Measurements from ENCODE around the gene ZNF483.
"Not testable (repeated sequence)": the region's sequence is repeated elsewhere in the genome, so short reads cannot be mapped to it uniquely, and the experiment has no call there.

The ZNF483 gene

DNA sequence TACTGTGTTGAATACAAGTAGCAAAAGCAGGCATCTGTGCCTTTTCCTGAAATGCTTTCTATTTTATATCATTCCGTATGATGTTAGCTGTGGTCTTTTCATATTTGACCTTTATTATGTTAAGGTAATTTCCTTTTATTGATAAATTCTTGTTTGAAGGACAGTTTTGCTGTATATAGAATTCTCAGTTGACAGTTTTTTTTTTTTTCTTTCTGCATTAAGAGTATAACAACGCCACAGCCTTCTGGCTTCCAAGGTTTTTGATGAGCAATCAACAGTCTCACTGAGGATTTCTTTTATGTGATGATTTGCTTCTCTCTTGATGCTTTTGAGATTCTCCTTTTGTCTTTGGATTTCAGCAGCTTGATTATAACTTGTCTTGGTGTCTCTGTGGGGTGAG, 23.6 kb downstream of the ZNF483 start:
- DNase-seq, result no peak

DNA sequence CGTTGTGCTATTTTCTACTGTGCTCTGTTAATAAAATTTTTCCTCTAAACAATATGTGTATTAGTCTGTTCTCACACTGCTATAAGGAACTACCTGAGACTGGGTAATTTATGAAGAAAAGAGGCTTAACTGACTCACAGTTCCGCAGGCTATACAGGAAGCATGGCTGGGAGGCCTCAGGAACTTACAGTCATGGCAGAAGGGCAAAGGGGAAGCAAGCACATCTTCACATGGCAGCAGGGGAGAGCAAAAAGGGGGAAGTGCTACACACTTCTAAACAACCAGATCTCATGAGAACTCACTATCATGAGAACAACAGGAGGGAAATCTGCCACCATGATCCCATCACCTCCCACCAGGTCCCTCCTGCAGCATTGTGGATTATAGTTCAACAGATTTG, 30.4 kb downstream of the ZNF483 start:
- DNase-seq, result not testable (repeated sequence)

DNA sequence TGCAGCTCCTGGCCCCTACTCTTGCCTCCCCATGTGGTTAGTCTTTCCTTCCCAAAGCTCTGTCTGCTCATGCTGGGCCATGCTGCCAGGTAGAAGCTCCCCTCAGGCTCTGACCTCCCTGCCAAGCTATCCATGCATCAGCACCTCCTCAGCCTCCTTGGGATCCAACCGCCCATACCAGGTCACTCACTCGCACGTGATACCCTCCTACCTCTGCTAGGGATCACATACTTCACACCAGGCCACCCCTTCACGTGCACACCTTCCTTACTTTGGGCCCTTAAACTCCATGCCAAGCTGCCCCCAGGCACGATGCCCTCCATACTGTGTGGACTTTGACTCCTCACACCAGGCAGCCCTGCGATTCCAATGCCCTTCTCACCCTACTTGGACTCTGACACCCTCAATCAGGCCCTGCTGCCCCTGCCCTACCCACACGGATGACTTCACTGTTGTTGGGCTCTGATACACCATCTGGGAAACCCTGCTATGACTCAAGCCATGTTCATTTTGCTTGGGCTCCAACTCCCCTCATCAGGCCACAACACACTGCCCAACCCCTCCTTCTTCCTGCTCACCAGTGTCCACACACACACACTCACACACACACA, 34.1 kb downstream of the ZNF483 start:
- DNase-seq, result no peak

DNA sequence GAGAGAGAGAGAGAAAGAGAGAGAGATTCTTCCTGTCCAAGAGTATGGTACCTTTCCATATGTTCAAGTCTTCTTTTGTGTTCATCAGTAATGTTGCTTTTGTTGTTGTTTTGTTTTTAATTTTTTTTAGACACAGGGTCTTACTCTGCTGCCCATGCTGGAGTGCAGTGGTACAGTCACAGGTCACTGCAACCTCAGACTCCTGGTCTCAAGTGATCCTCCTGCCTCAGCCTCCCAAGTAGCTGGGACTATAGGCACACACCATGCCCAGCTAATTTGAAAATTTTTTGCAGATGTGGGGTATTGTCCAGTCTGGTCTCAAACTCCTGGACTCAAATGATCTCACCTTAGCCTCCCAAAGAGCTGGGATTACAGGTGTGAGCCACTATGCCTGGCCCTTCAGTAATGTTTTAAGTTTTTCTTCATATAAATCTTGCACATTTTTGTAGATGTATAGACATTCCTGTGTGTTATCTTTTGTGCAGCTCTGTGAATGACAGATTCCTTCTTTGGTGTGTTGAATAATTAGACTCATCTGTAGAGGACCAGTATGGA, 36.3 kb downstream of the ZNF483 start:
- no peak for DNase-seq

DNA sequence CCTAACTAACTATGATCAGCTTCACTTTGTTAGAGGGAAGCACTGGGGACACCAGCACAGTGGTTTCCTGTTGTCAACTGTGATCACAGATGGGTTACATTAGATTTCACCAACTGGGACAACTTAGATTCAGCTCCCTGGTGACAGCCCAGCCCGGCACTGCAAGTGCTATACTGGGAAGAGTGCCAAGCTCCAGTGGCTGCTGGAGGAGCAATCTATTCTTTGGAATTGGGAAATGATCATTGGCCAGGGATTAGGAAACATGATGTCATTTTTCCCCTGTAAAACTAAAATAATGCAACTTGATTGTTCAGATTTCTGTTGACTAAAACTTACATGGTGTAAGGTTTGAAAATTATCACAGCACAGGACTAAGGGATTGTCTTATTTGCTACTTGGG, 41.3 kb downstream of the ZNF483 start:
- peak in 1 of 2 experiments; percentile 8 for DNase-seq

DNA sequence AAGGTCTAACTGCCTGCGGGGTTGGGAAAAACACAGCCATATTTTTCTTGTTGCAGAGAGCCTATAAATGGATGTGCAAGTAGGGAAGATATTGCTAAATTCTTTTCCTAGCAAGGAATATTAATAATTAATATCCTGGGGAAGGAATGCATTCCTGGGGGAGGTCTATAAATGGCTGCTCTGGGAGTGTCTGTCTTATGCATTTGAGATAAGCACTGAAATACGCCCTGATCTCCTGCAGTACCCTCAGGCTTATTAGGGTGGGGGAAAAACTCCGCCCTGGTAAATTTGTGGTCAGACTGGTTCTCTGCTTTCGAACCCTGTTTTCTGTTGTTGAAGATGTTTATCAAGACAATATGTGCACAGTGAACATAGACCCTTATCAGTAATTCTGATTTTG, 43.1 kb downstream of the ZNF483 start:
- DNase-seq, result not testable (repeated sequence)

DNA sequence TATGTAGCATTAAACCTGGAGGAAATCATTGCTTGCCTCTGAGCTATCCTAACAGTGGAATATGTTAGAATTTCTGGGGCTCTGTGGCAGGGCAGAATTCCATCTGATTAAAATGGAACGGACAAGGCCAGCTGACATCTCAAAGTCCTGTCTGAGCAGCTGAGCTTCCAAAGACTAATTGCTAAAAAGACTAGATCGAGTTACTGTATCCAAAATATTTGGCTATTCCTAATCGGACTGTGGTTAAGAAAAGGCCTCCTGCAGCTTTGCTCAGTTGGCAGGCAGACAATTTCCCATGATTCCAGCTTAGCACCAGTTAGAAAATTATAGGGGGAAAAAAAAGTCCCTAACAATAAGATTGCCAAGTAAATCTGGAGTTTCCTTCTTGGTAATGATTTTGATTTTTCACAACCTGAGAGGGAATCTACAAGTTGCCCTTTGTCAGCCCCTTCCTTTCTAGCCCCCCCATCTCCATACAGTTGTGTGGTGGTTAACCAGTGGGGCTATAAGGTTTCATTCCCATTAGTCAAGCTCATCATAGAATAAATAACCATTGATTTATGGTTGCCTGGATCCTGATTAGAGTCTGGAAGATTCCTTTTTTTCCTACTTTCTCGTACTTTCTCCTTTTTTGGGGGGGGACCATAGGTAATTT, 48.1 kb downstream of the ZNF483 start:
- peak; percentile 3 to 27 for DNase-seq

DNA sequence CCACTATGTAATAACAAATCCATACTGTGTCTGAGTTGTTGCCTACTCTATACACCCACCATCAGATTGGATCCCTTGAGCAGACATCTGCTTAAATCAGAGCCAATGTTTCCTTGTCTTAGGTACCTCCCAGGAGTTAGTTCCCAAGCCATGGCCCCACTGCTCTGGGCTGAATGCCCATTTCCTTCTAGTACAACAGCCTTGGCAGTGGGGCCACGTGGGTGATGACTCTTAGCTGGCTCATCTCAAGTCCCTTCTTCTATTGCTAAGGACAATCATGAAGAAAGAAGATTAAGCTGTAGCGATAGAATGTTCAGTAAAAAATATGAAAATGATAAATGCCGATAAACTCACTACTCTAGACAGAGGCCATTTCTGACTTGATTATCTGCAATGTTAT, 57.9 kb downstream of the ZNF483 start:
- no peak for DNase-seq

DNA sequence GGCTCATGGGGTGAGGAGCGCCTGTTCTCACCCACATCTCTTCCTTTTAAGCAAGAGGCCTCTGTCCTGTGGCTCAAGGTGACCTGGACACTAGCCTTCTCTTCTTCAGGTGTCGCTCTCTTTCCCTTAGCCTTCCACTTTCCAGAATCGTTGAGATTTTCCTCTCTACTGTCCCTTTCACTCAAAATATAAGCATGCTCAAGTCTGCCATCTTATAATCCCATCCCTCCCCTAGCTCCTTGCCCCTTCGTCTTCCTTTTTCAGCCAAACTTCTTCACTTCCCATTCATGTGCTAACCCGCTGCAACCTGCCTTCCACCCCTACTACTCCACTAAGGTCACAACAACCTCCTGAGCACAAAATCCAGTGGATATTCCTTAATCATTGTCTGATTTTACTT, 61.4 kb downstream of the ZNF483 start:
- DNase-seq, result no peak

DNA sequence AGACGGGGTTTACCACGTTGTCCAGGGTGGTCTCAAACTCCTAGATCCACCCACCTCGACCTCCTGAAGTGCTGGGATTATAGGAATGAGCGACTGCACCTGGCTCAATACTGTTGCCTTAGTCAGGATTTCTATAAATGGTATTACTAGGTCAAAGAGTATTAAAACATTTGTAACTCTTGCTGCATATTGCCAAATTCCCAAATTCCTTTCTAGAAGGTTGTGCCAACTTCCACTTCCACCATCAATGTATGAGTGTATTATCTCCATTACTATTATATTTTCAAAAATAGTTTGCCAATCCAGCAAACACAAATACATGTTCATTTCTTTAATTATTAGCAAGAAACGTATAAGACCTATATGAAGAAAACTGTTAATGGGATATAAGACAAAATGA, 63.9 kb downstream of the ZNF483 start:
- DNase-seq, result no peak

DNA sequence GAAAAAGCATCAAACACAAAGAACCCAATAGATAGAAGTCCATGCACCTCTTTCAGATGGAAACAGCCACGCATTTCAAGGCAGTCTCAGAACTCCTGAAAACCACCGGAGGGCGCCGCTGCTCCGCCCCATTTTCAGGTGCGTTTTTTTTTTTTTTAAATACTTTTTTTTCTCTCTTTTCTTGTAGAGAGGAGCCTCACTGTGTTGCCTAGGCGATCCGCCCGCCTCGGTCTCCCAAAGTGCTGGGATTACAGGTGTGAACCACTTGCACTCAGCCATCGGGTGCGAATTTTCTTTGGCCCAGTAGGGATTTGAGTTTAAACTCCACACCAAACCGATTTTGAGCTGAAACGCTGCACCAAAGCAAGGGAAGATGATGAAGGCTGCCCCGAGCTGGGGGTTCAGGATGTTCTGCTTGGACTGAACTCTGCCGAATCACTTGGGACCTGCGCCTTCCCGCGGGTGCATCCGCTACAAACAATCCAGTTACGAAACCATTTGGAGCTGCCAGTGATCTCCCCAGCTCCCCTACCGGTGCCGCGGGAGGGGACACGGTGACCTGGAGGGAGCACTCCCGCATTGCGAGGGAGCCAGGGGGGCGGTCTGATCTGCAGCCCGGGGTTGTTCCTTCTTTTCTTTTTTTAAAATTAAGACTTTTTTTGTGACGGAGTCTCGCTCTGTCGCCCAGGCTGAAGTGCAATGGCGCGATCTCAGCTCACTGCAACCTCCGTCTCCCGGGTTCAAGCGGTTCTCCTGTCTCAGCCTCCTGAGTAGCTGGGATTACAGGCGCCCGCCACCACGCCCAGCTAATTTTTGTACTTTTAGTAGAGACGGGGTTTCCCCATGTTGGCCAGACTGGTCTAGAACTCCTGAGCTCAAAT, 73.1 kb downstream of the ZNF483 start:
- peak; percentile 16 to 18 for DNase-seq

DNA sequence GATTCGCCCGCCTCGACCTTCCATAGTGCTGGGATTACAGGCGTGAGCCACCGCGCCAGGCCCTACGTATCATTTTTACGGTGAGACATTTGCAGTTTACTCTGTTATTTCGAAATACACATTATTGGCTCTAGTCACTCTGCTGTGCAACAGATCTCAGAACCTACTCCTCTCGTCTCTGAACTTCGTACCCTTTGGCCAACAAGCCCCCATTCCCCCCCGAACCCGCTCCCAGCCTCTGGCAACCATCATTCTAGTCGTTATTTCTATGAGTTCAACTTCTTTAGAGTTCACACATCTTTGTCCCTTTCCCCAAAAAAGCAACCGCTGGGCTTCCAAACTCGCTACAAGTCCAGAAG, 73.7 kb downstream of the ZNF483 start:
- DNase-seq, result no peak

DNA sequence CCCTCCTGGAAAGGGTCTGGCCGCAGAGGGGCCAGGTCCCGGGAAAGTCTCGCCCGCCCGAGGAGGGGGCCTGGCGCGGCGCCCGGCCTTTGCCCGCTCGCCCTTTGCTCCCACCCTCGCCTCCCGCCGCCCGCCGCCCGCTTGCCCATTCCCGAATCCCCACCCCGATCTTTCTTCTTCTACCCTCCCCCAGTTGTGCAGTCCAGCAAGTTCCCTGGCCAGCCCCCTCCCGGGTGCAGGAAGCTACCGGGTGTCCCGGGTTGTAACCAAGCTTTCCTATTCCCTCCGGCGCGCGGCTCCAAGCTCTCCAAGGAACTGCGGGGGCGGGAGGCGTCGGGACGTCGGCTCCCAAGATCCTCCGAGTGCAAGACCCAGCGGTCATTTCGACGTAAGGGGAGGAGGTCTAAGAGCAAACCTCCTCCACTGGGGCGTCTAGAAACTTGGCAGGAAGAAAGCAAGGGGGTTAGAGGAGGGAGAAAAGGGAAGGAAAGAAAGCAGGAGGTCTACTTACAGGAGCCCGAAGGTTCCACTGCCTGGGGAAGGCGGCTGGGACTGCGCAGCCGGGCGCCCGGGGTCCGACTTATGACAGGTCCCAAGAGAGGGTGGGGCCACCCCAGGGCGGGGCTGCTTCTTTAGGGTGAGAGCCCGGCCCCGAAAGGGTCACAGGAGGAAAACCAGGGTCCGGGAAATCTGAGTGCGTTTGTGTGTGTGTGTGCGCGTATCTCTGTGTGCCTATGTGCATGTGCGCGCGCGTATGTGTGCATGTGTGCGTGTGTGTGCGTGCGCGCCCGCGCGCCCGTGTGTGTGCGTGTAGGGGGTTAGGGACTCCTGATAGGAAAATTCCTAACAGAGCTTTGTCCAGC, 74.3 kb downstream of the ZNF483 start, which contains the start of gene PTGR1:
TSS of gene PTGR1 (minus strand) at position 556 of the 863 bp plus-strand sequence. CDS start 2,225 bp downstream, outside the sequence.
- peak in 1 of 2 experiments; percentile 44 for DNase-seq

DNA sequence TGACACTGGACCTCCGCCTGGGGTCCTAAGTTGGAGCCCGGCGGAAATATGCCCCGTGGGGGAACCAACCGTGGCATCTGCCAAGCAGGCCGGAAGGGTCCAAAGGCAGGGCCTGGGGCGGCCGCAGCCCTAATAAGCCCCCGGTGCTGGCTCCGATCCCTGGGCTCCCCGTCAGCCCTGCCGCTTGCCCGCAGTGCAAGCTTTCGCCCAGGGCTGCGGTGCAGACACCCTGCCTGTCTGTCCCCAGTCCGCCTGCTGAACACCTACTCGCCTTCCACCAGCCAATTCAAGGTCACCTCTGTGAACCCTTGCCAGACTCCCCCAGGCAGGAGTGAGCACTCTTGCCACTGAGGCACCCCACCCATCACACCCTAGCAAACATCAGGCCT, 75.0 kb downstream of the ZNF483 start:
- no peak for DNase-seq

DNA sequence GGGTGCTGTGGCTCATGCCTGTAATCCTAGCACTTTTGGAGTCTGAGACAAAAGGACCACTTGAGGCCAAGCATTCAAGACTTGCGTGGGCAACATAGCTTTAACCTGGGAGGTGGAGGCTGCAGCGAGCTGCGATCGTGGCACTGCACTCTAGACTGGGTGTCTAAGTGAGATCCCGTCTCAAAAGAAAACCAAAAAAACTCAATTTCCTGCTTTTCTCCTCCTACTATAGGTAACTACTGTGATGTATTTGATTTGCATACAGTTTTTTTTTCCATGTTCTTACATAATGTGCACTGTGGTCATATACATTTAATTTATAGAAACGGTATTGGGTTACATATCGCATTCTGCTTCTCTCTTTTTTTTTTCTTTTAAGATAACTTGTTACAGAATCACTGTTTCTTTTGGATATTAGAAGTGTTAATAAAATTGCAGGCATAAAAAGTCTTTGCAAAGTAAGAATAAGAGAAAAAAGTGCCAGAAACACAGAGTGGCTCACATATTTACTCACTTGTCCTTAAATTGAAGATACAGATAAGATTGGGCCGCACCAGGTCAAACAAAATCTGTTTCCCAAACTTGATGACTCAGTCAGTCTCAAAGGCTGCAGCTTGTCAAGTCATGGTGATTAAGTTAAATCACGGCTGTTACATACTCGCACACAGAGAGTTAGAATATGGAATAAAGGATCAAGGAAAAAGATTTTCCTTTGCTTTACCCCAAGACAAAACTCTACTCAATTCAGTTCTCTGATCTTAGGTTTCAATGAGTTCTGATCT, 76.4 kb downstream of the ZNF483 start:
- DNase-seq, result no peak

DNA sequence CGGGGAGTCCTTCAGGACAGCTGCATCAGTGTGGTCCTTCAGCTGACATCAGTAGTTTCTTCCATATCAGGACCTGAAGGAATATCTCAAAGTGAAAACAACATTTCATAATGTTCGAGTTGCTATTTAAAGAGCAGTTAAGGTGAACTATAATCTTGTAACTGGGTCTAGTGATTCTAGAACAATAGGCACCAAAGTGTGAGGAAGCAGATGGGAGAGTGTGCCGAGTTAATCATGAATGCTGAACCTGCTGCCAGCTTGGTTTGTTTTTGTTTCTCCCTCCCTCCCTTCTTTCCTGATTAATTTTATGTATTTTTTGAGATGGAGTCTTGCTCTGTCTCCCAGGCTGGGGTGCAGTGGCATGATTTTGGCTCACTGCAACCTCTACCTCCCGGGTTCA, 78.1 kb downstream of the ZNF483 start:
- DNase-seq, result no peak

DNA sequence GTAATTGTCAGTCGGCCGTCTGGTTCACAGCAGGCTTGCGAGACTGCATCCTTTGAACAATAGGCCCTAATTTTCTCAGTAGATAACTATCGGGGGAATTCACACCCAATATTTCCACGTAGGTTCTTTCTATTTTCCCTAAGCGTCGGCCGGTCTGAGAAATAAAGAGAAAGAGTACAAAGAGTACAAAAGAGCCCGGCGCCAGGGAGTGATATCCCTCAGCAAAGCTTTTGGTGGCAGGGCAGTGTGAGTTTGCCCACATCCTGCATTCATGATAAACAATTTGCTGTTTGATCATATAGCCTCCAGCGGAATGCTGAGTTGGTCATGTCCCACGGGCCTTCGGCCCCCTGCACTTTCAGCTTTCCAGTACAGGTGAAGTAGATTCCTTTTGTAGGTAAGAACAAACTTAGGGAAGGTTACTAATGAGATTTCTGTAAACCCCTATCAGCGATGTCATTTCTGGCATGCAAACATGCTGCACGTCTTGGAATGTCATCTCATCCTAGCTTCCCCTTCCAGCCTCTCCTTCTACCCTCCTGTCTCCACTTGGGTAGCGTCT, 79.2 kb downstream of the ZNF483 start:
- no peak for DNase-seq

DNA sequence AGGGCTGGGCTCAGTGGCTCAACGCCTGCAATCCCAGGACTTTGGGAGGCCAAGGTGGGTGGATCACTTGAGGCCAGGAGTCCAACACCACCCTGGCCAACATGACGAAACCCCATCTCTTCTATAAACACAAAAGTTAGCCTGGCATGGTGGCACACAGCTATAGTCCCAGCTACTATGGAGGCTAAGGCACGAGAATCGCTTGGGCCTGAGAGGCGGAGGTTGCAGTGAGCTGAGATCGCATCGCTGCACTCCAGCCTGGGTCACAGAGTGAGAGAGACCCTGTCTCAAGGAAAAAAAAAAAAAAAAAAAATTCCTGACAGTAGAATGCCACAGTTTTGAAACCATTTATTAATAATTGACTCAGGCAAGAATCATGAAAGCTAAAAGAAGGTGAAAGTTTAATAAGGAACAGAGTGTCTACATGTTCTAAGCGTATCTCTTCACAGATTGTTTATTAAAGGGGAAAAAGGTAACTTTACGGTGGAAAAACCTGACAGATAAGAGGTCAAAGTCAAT, 80.1 kb downstream of the ZNF483 start:
- DNase-seq, result no peak

DNA sequence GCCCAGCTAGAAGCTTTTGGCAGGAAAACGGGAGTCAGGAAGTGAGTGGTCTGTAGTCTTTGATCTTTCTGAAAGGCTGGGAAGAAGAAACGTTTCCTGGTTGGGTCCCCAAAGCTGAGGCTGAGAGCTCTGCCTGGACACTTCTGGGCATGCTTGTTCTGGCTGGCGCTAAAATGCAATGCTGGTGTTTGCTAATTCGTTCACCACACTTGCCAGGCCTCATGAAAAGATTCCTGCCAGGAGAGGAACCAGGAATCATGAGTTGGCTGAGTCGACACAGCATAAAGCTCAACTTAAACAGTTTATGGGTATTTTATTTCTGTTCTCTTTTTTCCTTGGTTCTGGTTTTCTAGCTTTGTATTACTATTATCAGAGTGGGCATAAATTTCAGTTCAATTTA, 85.2 kb downstream of the ZNF483 start:
- no peak for DNase-seq

DNA sequence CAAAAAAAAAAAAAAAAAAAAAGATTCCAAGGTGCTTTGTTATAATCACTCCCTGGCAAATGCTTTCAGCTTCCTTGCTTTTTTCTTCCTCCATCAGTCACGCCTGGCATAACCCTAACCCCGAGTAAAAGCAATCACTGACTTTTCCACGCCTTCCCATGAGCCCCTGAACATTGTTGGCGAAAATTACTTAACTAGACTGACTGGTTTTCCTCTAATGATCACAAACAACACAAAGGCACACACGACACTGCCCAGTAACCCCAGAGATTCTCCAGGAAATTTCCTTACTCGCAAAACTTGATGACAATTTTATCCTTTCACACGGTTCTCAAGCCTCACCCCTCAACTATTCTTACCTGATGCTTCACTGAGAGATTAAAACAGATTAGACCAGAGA, 85.9 kb downstream of the ZNF483 start:
- no peak for DNase-seq

DNA sequence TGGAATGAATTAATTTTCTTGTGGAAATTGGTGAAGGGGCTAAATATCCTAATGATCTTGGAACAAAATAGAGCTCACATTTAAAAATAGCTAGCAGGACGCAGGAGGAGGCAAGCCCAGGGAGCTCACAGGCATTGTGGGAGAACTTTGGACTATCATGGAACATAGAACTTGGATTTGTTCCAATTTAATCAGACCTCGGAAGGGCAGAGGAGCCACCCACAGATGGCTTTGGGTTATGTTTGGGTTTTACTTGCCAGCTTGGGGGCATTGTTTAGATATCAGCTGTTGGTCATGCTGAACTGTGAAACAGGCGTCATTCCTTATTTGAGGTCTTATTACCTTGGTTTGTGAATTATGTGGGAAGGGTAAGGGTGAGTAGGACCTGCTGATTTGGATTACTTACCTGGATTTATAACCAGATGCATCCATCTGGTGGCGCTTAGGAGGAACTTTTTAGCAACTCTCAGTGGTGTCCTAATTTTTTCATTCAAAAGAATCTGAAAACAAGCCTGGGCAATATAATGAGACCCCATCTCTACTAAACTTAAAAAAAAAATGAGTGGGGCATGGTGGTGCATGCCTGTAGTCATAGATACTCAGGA, 88.6 kb downstream of the ZNF483 start:
- DNase-seq, result peak in 1 of 2 experiments; percentile 11
